SU-DHL-6 (cell line): ENCODE data around the gene ATL2.

Source experiments
- EZH2phosphoT487 ChIP-seq: fragments of 200-600 bp; sonication (generic), shearing (Covaris generic); conservative IDR thresholded peaks from 2 replicates; pipeline ENCODE4 v1.6.1; 2018; ENCODE audit warnings: mild to moderate bottlenecking, antibody characterized with exemption, low read length, moderate library complexity, mixed read lengths
- TF ChIP-seq, protein P1 (sequence below): fragments of 200-600 bp; sonication (generic); IDR thresholded peaks from one replicate; pipeline ENCODE4 v1.5.1; 2017; ENCODE audit warnings: antibody characterized with exemption, mild to moderate bottlenecking, low read length, moderate library complexity; ENCODE audit not compliant: insufficient read depth, poor library complexity, severe bottlenecking

DNA sequence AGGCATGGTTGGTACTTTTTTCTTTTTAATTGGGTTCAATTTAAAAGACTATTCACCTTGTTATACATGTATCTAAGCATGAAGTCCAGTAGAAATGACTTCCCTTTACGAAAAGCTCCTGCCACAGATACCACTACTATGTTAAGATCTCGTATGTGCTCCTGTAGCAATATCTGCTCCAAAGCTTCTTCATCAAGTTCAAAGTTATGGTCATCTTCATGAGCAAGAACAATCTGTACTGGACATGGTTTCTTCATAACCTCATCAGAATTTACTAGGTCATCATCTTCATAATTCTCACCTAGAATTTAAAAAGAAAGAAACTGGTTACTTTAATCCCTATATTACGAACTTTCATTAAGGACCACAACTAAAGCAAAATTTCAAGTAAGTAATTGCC, 33.9 kb downstream of the ATL2 start:
- TF ChIP-seq, protein P1, sequence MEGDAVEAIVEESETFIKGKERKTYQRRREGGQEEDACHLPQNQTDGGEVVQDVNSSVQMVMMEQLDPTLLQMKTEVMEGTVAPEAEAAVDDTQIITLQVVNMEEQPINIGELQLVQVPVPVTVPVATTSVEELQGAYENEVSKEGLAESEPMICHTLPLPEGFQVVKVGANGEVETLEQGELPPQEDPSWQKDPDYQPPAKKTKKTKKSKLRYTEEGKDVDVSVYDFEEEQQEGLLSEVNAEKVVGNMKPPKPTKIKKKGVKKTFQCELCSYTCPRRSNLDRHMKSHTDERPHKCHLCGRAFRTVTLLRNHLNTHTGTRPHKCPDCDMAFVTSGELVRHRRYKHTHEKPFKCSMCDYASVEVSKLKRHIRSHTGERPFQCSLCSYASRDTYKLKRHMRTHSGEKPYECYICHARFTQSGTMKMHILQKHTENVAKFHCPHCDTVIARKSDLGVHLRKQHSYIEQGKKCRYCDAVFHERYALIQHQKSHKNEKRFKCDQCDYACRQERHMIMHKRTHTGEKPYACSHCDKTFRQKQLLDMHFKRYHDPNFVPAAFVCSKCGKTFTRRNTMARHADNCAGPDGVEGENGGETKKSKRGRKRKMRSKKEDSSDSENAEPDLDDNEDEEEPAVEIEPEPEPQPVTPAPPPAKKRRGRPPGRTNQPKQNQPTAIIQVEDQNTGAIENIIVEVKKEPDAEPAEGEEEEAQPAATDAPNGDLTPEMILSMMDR, result no peak
- no peak for TF ChIP-seq EZH2phosphoT487
